Tongue (tissue), 2 donors: Measurements from ENCODE around the gene CTXN1. TPM values are rescaled to one million over a fixed set of nuclear protein-coding genes. Genes with fewer than 3 reads are reported as not detected.
"Not testable (repeated sequence)": the region's sequence is repeated elsewhere in the genome, so short reads cannot be mapped to it uniquely, and the experiment has no call there.

ENCODE experiments used
- DNase-seq: peaks from one replicate; pipeline ENCODE4 v3.0.0-alpha.2; 2015
- total RNA-seq: library from RNA; depleted of rRNA; stranded (reverse); fragments of >200 nt; gene quantifications from one replicate; pipeline ENCODE4 v1.2.3, GENCODE V29; 2014

CTXN1 gene
- total RNA-seq, 1 donor from 2014 or later, result 0.31 TPM

DNA sequence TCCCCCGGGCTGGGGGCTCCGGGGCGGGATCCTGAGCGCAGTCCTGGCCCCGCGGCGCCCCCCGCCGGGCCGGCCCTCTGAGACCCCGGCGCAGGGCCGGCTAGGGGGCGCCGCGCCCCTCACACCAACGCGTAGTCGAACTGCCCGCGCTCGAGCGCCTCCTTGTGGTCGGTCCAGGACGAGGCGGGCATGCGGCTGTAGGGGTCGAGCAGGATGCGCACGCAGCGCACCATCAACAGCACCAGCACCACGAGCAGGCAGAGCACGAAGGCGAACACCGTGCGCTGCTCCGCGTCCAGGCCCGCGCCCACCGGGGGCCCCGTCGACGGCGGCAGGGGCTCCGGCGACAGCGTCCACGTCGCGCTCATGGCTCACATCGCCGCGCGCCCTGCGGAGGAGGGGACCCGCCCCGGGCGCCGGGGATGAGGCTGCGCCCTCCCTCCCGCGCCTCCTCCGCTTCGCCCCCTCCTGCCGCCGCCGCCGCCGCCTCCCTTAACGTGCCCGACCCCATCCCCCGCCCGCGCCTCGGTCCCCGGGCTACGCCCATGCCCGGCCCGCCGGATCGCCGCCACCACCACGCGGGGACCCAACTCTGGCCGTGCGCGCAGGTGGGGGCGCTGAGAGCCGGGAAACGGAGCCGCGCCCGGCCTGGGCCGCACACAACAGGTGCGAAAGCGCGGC lies 624 bp downstream of the CTXN1 start:
- DNase-seq, result peak; percentile 91

DNA sequence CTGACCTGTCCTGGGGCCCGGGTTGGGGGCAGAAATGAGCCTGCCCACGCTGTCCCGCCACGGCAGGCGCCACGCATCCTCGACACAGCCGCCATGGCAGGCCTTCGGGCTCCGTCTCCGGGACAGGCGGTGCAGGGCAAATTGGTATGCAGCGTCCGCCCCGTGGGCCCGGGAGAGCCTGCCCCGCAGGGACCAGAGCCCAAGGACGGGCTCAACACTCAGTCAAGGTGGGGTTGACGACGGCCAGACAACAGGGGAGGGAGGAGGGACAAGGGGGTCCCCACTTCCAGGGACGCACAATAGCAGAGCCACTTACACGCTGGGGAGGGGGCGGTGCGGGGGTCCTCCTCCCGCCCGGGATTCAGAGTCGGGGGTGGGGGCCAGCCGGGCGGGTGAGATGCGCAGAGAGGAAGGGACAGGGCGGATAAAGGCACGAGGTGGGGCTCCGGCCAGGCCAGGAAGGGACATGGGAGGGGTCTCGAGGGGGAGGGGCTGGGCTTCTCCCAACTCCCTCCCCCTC lies 1.2 kb downstream of the CTXN1 start:
- no peak for DNase-seq

DNA sequence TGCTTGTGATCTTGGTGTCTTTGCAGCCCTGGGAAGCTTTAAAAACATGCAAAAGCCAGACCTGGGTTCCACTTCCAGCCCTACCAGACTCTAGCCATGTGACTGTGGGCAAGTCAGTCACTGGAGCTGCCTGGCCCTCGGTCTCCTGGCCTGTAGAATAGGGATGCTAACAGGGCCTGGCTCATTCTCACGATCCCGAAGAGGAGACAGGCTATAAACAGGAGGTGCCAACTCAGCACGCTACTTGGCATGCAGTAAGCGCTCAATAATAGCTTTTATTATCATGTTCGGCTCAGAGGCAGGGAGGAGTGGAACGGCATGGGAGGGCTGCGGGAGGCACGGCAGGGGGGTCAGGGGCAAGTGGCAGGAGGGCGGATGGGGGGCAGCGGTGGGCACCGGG lies 1.7 kb downstream of the CTXN1 start:
- DNase-seq, result no peak

DNA sequence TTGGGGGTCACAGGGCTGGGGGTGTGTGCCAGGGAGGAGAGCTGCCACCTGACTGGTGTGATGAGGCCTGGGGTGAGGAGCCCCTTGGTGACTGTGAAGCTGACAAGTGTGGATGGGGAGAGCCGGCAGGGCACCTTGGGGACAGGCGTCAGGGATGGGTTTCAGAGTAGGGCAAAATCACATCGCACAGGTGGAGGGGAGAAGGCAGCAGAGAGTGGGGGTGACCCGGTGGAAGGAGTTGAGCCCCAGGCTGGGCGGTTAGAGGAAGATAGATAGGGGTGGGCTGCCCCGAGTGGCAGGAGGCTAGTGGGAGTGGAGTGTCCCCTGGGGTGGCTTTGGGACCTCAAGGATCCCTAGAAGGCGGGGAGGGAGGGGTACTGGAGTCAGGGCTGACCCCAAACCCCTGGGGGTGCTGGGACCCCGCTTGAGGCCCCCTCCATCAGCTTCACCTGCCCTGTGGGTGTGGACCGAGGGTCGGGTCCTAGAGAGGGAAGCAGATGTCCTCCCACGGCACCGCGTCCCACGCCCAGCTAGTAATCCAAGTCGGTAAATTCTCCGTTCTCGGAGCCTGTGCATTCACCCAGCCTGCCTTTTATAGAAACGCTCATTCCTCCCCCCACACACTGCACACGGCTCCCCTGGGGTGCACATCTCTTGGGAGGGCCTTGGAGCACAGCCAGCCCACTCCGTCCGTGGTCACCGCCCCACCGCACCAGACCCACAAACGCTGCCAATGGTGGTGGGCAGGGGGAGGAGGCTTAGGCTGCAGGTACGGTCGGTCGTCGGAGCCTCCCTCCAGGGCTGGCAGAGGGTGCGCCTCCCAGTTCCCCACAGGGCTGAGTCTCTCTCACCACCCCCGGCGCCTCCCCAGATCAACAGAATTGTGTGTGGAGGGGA lies 2.4 kb downstream of the CTXN1 start:
- no peak for DNase-seq

DNA sequence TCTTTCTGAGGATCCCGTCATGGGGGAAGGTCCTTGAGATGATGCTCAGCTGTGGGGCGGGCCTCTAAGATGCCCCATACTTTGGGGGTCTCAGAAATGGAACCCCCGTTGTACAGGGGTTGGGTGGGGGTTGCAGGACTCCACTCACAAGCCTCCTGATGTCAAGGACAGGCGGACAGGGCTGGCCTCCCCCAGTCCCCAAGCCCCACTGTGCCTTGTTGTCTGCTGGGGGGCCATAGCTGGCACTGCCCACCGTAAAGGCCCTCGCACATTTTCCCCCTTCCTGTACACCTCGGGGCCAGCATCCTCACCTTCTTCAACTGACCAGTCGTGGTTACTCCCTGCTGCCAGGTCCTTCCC lies 3.1 kb downstream of the CTXN1 start:
- no peak for DNase-seq

DNA sequence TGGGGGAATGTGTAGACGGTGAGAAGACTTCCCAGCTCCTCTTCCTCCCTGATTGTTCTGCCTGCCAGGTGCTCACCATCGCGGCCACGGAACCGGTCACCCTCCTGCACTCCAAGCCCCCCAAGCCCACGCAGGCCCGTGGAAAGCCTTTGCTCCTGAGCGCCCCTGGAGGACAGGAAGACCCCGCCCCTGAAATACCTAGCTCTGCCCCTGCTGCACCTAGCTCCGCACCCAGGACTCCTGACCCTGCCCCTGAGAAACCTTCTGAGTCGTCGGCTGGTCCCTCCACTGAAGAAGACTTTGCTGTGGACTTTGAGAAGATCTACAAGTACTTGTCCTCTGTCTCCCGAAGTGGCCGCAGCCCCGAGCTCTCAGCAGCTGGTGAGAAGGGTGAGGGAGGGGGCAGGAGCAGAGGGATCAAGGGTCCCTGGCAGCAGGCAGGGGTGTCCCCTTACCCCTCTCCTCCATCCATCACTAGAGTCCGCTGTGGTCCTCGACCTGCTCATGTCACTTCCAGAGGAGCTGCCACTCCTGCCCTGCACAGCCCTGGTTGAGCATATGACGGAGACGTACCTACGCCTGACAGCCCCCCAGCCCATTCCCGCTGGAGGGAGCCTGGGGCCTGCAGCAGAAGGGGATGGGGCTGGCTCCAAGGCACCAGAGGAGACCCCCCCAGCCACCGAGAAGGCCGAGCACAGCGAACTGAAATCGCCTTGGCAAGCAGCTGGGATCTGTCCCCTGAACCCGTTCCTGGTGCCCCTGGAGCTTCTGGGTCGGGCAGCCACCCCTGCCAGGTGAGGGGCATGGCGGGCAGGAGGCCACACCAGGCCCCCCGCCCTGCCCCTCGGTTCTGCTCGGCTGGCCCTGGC lies 3.7 kb downstream of the CTXN1 start:
- DNase-seq, result no peak

DNA sequence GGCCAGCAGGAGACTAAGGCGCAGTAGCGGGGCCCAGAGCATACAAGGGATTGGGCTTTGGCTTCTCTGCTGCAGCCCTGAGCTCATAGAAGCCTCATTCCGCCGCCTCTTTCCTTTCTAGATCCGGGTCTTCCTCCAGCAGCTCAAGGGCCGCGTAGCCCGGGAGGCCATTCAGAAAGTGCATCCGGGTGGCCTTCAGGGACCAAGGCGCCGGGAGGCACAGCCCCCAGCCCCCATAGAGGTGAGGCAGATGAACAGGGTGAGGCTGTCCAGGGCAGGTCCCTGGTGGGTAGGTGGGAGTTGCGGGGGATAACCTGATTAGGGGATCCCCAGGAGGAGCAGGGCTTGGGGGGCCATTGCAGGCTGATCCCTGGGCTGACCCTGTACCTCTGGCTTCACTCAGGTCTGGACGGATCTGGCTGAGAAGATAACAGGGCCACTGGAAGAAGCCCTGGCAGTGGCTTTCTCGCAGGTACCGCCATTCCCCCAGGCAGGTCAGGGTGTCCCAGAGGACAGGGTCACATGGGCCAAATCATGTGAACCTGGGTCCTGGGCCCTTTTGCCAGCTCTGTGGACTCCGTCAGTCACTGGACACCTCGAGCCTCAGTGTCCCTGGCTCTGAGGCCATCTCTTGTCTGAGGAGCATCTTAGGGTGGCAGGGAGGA lies 4.5 kb downstream of the CTXN1 start:
- no peak for DNase-seq

DNA sequence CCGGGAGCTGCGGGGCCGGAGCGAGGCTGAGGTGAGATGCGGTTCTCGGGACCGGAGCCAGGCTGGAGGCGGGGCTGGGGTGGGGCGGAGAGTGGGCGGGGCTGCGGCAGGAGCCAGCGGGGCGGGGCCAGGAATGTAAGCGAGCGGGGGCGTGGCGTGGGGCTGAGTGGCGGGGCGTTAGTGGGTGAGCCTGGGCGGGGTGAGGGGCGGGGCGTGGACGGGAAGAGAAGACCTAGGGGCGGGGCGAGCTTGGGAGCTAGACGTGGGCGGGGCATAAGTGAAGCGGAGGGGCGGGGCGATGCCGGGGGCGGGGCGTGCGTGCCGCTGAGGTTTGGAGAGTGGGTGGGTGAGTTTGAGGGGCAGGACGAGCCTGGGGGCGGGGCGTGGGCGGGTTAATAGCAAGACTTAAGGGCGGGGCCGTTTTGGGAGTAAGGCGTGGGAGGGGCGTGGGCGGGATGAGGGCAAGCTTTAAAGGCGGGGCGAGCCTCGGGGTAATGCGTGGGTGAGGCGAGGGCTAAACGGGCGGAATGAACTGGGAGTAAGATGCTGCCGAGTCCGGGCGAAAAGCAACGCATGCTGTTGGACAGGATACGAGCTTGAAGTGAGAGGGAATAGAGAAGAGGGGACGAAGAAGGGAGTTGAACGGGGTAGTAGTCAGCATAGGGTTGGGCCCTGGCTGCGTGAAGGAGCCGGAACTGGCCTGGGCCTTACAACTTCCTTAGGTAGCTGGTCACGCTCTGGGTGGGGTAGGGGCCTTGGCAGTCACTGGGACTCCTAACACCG lies 5.2 kb downstream of the CTXN1 start:
- DNase-seq, result peak; percentile 99

DNA sequence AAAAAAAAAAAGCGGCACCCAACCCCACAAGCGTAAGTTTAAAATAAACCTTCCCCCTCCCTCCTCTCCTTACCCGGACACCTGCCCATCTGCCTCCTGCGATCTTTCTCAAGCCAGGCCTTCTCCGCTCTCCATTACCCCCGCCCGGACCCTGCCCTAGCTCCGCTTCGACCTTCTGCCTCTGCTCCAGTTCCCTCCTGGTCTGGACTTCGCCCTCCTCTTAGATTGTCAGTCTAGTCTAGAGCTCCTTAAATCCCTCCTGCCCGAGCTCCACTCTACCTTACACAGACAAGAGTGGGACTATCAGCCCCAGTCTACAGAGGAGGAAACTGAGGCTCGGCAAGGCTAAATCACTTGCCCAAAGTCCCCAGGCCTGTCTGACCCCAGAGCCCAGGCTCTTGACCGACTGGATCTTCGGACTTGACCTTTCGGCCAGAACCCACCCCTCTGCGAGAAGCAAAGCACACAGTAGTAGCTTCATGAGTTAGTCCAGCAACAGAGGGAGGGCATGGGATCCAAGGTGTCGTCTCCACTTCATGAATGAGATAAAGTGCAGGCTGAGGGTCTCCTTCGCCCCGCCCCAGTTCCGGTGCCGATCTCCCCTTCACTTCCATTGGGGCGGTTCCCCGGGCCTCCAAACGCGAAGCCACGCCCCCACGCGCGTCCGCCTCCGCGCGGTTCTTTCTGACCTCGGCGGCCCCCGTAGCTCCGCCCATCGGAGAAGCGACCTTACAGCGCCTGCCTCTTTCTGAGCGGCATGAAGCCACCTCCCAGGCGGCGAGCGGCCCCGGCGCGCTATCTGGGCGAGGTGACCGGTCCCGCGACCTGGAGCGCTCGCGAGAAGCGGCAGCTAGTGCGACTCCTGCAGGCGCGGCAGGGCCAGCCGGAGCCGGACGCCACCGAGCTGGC lies 6.1 kb downstream of the CTXN1 start, which contains the start of gene SNAPC2:
SNAPC2 (plus strand) TSS at position 729 of the 909 bp plus-strand sequence; CDS start at position 758, 29 bp downstream.
- DNase-seq, result peak; percentile 97

DNA sequence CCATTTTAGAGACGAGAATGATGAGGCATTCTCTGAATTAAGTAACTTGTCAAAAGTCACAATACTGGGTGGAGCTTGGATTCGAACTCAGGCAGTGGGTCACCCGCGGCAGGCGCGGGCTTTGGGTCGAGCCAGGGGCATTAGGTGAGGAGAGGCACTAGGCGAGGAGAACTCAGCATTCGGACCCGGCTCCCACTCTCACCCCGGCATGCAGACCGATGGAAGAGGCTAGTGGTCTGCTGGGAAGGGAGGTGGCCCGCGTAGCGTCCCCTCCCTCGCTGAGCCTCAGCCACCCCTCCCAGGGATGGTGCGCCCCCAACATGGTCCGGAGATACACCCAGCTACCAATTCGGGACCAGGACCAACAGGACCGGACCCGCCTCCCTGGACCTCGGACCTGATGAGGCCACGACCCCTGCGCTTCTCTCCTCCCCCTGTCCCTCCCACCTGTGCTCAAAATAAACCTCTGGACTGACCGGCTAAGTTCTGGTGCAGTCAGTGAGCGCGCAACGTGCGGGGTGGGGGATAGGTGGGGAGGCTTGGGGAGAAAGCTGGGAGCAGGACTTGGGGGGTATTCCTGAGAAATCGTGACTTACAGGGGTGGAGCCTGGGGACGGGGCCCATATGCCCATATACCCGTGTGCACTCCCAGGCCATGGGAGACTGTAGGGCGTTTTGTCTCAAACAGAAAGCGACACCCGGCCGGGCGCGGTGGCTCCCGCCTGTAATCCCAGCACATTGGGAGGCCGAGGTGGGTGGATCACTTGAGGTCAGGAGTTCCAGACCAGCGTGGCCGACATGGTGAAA lies 7.1 kb downstream of the CTXN1 start:
- no peak for DNase-seq

DNA sequence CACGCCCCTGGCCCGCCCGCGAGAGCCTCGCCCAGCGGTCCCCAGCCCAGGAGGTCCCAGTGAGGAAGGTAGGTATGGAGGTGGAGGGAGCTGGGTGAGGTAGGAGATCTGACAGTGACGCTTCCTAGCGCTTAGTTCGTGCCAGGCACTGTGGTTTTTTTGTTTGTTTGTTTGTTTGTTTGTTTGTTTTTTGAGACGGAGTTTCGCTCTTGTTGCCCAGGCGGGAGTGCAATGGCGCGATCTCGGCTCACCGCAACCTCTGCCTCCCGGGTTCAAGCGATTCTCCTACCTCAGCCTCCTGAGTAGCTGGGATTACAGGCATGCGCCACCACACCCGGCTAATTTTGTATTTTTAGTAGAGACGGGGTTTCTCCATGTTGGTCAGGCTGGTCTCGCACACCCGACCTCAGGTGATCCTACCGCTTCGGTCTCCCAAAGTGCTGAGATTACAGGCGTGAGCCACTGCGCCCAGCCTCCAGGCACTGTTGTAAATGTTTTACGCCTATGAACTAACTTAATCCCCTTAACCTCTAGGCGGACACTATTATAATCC lies 7.8 kb downstream of the CTXN1 start:
- not testable (repeated sequence) for DNase-seq

DNA sequence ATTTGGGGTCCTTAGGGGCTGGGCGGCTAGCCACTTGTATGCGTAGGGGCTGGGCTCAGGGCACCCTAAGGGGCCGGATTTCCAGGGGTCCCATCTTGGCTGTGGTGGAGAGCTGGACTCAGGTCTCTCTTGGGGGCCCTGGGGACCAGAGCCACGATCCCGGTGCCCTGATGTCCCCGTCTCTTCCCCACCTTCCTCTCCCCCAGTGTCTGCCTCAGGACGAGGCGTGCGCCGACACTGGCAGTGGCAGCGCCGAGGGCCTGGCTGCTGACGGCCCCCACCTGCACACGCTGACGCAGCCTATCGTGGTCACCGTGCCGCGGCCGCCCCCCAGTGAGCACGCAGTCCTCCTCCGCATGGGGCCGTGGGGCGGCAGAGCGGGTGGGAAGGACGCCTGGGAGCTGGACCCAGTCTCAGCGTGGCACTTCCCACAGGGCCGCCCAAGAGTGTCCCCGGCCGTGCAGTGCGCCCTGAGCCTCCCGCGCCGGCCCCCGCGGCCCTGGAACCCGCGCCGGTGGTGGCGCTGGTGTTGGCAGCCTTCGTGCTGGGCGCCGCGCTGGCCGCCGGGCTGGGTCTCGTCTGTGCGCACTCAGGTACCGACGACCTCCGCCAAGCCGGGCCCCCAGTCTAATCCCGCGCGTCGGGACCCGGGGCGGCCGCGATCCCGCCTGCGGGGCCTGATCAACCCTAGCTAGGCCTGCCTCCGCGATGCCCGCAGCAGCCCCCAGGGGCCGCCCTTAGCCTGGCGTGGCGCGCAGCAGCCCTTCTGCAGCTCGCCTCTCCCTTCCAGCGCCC lies 8.5 kb downstream of the CTXN1 start:
- peak; percentile 59 for DNase-seq

DNA sequence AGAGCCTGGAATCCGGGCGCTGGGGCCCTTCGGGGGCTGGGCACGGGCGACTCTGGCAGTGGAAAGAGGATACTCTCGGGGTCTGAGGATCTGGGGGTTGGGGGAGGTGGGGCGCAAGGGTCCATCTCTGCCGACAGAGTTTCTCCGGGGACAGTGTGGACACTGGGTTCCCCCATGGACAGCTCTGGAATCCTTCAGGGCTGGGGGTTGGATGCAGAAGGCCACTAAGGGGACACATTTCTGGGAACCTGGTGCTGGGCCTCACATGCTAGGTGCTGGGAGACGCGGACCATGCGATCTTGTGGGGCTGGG lies 9.0 kb downstream of the CTXN1 start:
- DNase-seq, result no peak

DNA sequence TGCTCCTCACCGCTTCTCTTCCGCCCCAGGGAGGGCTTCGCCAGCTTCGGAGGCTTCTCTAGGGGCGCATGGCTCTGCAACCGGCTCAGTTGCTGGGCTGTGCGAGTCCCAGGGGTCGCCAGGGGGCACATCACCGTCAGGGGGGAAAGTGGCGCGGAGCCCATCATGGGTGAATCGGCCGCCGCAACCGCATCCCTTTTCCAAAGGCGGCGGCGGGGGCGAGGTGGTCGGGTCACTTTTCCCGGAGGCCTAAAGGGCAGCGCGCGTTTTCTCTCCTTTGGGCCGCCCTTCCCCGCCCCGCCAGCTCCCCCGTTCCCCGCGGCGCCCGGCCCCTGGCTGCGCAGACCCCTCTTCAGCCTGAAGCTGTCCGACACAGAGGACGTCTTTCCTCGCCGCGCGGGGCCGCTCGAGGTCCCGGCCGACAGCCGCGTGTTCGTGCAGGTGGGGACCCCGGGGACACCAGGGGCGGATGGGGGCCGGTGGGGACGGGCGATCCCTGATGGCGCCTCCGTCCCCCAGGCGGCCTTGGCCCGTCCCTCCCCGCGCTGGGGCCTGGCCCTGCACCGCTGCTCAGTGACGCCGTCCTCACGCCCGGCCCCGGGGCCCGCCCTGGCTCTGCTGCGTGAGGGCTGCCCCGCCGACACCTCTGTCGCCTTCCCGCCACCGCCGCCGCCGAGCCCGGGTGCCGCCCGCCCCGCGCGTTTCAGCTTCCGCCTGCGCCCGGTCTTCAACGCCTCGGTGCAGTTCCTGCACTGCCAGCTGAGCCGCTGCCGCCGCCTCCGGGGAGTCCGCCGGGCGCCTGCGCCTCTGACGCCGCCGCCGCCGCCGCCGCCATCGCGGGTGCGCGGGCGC lies 9.6 kb downstream of the CTXN1 start:
- DNase-seq, result no peak

DNA sequence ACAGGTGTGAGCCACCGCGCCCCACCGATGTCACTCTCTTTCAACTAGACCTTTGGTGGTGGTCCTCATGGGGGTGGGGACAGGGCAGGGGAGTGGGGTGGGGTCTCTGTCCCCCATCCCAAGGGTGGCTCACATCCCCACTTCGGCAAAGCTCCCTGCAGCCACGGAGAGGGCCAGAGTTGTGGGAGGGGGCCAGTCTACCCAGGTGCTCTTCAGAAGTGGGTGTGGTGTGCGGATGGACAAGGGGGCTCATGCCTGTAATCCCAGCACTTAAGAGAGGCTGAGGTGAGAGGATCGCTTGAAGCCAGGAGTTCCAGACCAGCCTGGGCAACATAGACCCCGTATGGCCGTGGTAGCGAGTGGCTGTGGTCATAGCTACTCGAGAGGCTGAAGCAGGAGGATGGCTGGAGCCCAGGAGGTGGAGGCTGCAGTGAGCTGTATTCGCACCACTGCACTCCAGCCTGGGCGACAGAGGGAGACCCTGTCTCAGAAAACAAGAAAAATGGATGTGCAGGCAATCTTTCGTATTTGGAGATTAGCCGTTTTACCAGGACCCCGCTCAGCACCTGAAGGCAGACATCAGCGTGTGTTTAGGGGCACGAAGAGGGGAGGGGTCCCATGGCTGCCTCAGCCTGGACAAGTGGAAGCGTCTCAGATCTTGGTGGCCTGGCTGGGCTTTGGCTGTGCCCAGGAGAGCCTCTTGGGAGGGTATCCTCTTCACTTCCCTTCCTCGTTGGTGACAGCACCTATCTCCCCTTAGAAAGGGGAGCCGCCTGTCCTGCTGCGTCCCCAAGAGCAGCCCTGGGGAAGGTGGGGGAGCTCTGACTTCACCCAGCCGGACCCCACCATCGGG lies 10.5 kb downstream of the CTXN1 start:
- DNase-seq, result no peak

DNA sequence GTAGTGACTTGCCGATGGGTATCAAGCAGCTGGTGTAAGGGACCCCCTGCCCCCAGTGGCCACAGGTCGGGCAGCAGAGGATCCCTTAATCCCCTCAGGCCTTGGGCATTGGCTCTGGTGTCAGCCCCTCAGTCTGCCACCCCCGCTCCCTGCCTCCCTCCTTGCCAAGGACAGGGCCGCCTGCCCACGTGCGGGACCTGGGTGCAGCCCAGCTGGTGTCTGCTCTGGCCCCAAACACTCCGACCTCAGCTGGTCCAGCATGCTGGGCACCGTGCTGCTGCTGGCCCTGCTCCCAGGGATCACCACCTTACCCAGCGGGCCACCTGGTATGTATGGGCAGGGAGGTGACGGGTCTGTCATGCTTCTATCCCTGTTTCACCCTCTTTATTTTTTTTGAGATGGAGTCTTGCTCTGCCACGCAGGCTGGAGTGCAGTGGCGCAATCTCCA lies 11.3 kb downstream of the CTXN1 start, which contains the start of gene TGFBR3L:
TGFBR3L (plus strand) TSS at position 233 of the 448 bp plus-strand sequence.
- DNase-seq, result no peak
